PC-9 (cell line): ENCODE results near the gene MRPL3. TPM values are rescaled to one million over a fixed set of nuclear protein-coding genes. Genes with fewer than 3 reads are reported as not detected.
"Not testable (repeated sequence)": the region's sequence is repeated elsewhere in the genome, so short reads cannot be mapped to it uniquely, and the experiment has no call there.

Experiments used
- BruUV-seq: library from RNA; stranded (reverse); fragments of 400-500 nt; replicated peaks from 2 replicates; lab custom pipeline; 2021; lab: Mats Ljungman, UMichigan
- CTCF ChIA-PET: fragments of 300-600 bp; sonication (Branson Sonifier 250); formaldehyde crosslinking; loops from one replicate; lab custom pipeline; 2022; ENCODE audit warnings: antibody characterized with exemption; lab: Charles Lee
- POLR2A ChIA-PET: fragments of 300-600 bp; sonication (Branson Sonifier 250); formaldehyde crosslinking; loops from one replicate; lab custom pipeline; 2022; ENCODE audit warnings: antibody characterized with exemption; ENCODE audit not compliant: unreplicated experiment; lab: Charles Lee
- DNase-seq, 2 experiments: peaks; one replicate each; pipeline versions ENCODE4 v3.0.0 to v3.0.0-alpha.2; 2015 to 2022; ENCODE audit warnings: mixed read lengths in 1 of 2
- H2AFZ ChIP-seq: fragments of 200-600 bp; sonication (generic); 2 replicates; pipeline ENCODE4 v1.8.1; 2017; ENCODE audit warnings: antibody characterized with exemption
- H3F3A ChIP-seq: fragments of 200-600 bp; sonication (generic); 2 replicates; pipeline ENCODE4 v1.8.1; 2017; ENCODE audit warnings: antibody characterized with exemption, mild to moderate bottlenecking, low read depth; ENCODE audit not compliant: insufficient read depth
- H3K27ac ChIP-seq: fragments of 200-600 bp; sonication (generic); 2 replicates; pipeline ENCODE4 v1.6.1; 2016; ENCODE audit warnings: mixed run types
- H3K27me3 ChIP-seq: fragments of 200-600 bp; sonication (generic); 2 replicates; pipeline ENCODE4 v1.6.1; 2016; ENCODE audit warnings: low read depth, mixed run types; ENCODE audit not compliant: insufficient read depth
- H3K36me3 ChIP-seq: fragments of 200-600 bp; sonication (generic); 2 replicates; pipeline ENCODE4 v1.6.1; 2016; ENCODE audit warnings: low read depth, mixed run types
- H3K4me1 ChIP-seq: fragments of 200-600 bp; sonication (generic); replicated peaks from 2 replicates; pipeline ENCODE4 v1.6.1; 2016; ENCODE audit warnings: mixed run types; ENCODE audit not compliant: insufficient read depth
- H3K4me2 ChIP-seq: fragments of 200-600 bp; sonication (generic); 2 replicates; pipeline ENCODE4 v1.6.1; 2017; ENCODE audit warnings: mixed run types
- H3K4me3 ChIP-seq: fragments of 200-600 bp; sonication (generic); 2 replicates; pipeline ENCODE4 v1.6.1; 2016; ENCODE audit warnings: mixed run types
- H3K79me2 ChIP-seq: fragments of 200-600 bp; sonication (generic); 2 replicates; pipeline ENCODE4 v1.6.1; 2017; ENCODE audit warnings: low read depth, mixed run types
- H3K9me2 ChIP-seq: fragments of 200-600 bp; sonication (generic); 2 replicates; pipeline ENCODE4 v1.8.1; 2017; ENCODE audit warnings: mild to moderate bottlenecking; ENCODE audit not compliant: insufficient read depth
- H3K9me3 ChIP-seq: fragments of 200-600 bp; sonication (generic); 2 replicates; pipeline ENCODE4 v1.8.1; 2016; ENCODE audit warnings: low read depth; ENCODE audit not compliant: insufficient read depth
- H4K20me1 ChIP-seq: fragments of 200-600 bp; sonication (generic); 2 replicates; pipeline ENCODE4 v1.8.1; 2017; ENCODE audit not compliant: insufficient read depth
- CTCF ChIP-seq: fragments of 200-600 bp; sonication (generic); conservative IDR thresholded peaks from 2 replicates; pipeline ENCODE4 v1.6.1; 2017; ENCODE audit warnings: mixed run types, antibody characterized with exemption, mild to moderate bottlenecking, moderate library complexity
- EZH2 ChIP-seq: fragments of 200-600 bp; sonication (generic); IDR thresholded peaks from 2 replicates; pipeline ENCODE4 v1.8.0; 2017; ENCODE audit warnings: antibody characterized with exemption, low read depth
- intact Hi-C: fragments of 100-400 bp; cut with micrococcal nuclease; formaldehyde crosslinking; loops from one replicate; pipeline ENCODE4 v1.10.0; 2022; ENCODE audit not compliant: unreplicated experiment
- total RNA-seq: library from RNA; stranded (reverse); gene quantifications from 2 replicates; pipeline ENCODE4 v1.2.3, GENCODE V29; 2021

MRPL3 gene
- total RNA-seq, 1 experiment from 2014 or later = 109 TPM

- no peak overlapping the region for H3K4me3 ChIP-seq
- peaks cover 4% of the 10 kb centered on the region; the same call in 1 of the 2 replicates for H4K20me1 ChIP-seq
- TF ChIP-seq CTCF (no peak), EZH2 (no peak)
- no peaks in the 10 kb centered on the region for H3K4me1 ChIP-seq
- no TSS peak for BruUV-seq
- H3F3A ChIP-seq = no peaks in the 10 kb centered on the region
- H3K27ac ChIP-seq = no peak overlapping the region
- H2AFZ ChIP-seq = no peak overlapping the region
- H3K9me2 ChIP-seq = no peaks in the 10 kb centered on the region
- intact Hi-C loops = no loop called here
- H3K9me3 ChIP-seq = no peaks in the 10 kb centered on the region
- no peaks in the 10 kb centered on the region; the same call in 1 of the 2 replicates for H3K79me2 ChIP-seq
- H3K36me3 ChIP-seq = peaks cover 23% of the 10 kb centered on the region
- POLR2A ChIA-PET = interaction anchor here (0.5 kb wide), 1 partner anchor 190 kb away, joined by 3 read pairs; no protein-coding TSS in a partner anchor
- CTCF ChIA-PET = no interaction called here
- no peak for DNase-seq
- no peak overlapping the region for H3K4me2 ChIP-seq
- no peaks in the 10 kb centered on the region for H3K27me3 ChIP-seq
These were observed 11.0 kb downstream of the MRPL3 start for GRCh38 chr3:131491775-131492174.

GRCh38 chr3:131491084-131491483, 11.7 kb downstream of the MRPL3 start:
- no peaks in the 10 kb centered on the region for H3K27me3 ChIP-seq
- no peak for DNase-seq
- no peaks in the 10 kb centered on the region for H3F3A ChIP-seq
- no peak for TF ChIP-seq EZH2
- no peak for TF ChIP-seq CTCF
- H3K27ac ChIP-seq = no peak overlapping the region
- no peak overlapping the region for H3K4me3 ChIP-seq
- intact Hi-C loops = no loop called here
- ChIA-PET CTCF (no interaction called here), POLR2A (interaction anchor here (0.5 to 0.7 kb wide), 2 partner anchors 23 to 189 kb away, joined by 3 read pairs; no protein-coding TSS in a partner anchor)
- no peak overlapping the region for H2AFZ ChIP-seq
- peaks cover 23% of the 10 kb centered on the region for H3K36me3 ChIP-seq
- no peaks in the 10 kb centered on the region for H3K9me2 ChIP-seq
- H4K20me1 ChIP-seq = peaks cover 4% of the 10 kb centered on the region
- no peaks in the 10 kb centered on the region for H3K79me2 ChIP-seq
- H3K4me1 ChIP-seq = no peaks in the 10 kb centered on the region
- no peaks in the 10 kb centered on the region for H3K9me3 ChIP-seq
- BruUV-seq = no TSS peak
- no peak overlapping the region for H3K4me2 ChIP-seq

- H4K20me1 ChIP-seq, H3K27ac ChIP-seq, H3K79me2 ChIP-seq, H3K4me1 ChIP-seq, H3K9me3 ChIP-seq, H3K4me3 ChIP-seq, DNase-seq, H3K4me2 ChIP-seq, H2AFZ ChIP-seq, BruUV-seq, CTCF ChIA-PET, H3F3A ChIP-seq, POLR2A ChIA-PET, H3K27me3 ChIP-seq, H3K9me2 ChIP-seq: not testable (repeated sequence)
- intact Hi-C loops = loop anchor here (10.0 kb wide), 1 partner anchor 452 kb away; no protein-coding TSS in a partner anchor
- H3K36me3 ChIP-seq = peaks cover 22% of the 10 kb centered on the region
These were observed 16.2 kb downstream of the MRPL3 start for GRCh38 chr3:131486545-131486944.

GRCh38 chr3:131485119-131485518, 17.7 kb downstream of the MRPL3 start:
- Histone ChIP-seq H3K4me2 (no peak overlapping the region), H3F3A (no peaks in the 10 kb centered on the region), H3K36me3 (peaks cover 16% of the 10 kb centered on the region; the same call in 1 of the 2 replicates), H3K27me3 (no peaks in the 10 kb centered on the region), H3K9me2 (no peaks in the 10 kb centered on the region), H4K20me1 (no peaks in the 10 kb centered on the region; the same call in 1 of the 2 replicates), H3K4me1 (no peaks in the 10 kb centered on the region), H3K79me2 (no peaks in the 10 kb centered on the region), H2AFZ (no peak overlapping the region), H3K27ac (no peak overlapping the region), H3K4me3 (no peak overlapping the region), H3K9me3 (no peaks in the 10 kb centered on the region)
- CTCF ChIA-PET = no interaction called here
- POLR2A ChIA-PET = no interaction called here
- intact Hi-C loops = loop anchor here (10.0 kb wide), 1 partner anchor 450 kb away; no protein-coding TSS in a partner anchor
- no TSS peak for BruUV-seq
- DNase-seq = no peak
- TF ChIP-seq CTCF = no peak
- TF ChIP-seq EZH2 = no peak
